Measurements from ENCODE around the gene PAX3. TPM values are rescaled to one million over a fixed set of nuclear protein-coding genes. Genes with fewer than 3 reads are reported as not detected.

The PAX3 gene
- total and polyA plus RNA-seq, 8 donors = not detected

- WGBS, 5 donors = 0 to 1% (median 1%) methylated on average over 13 to 102 of the region's 104 CpGs
- no peak overlapping the region for H3K27ac ChIP-seq
- peak in 1 of 2 donors; percentile 77 for DNase-seq
- no peaks in the 10 kb centered on the region for H3K9me3 ChIP-seq
- peak overlapping the region; percentile 46 to 58 (median 56) for H3K4me3 ChIP-seq
- intact Hi-C loops (cut with DNase I; ENCODE audit: low total_unique reads) = loop anchor here (10.0 kb wide), 2 partner anchors 246 to 296 kb away; no protein-coding TSS in a partner anchor
- peaks cover 0 to 93% (median 31%) of the 10 kb centered on the region in 3 donors for H3K27me3 ChIP-seq
- peaks cover 20 to 30% (median 25%) of the 10 kb centered on the region in 4 donors for H3K4me1 ChIP-seq
- no peaks in the 10 kb centered on the region for H3K36me3 ChIP-seq
- TF ChIP-seq CTCF (IDR thresholded peaks at IDR 0.05) (peak in 2 of 7 experiments; percentile 7 to 8), POLR2AphosphoS5 (IDR thresholded peaks at IDR 0.05) (no peak)
Observed at GRCh38 chr2:222318712-222319585, 20.2 kb upstream of the PAX3 start.

- H3K27me3 ChIP-seq = peaks cover 6 to 96% (median 35%) of the 10 kb centered on the region in 3 donors
- peak overlapping the region in 1 of 5 donors; percentile 27 for H3K27ac ChIP-seq
Observed at GRCh38 chr2:222318026-222318711, 19.4 kb upstream of the PAX3 start.

GRCh38 chr2:222315443-222316121, 16.8 kb upstream of the PAX3 start:
- no peak for DNase-seq
- Histone ChIP-seq H3K36me3 (no peaks in the 10 kb centered on the region), H3K27me3 (peaks cover 23 to 96% (median 58%) of the 10 kb centered on the region in 3 donors), H3K27ac (no peak overlapping the region), H3K4me1 (peaks cover 20 to 45% (median 35%) of the 10 kb centered on the region in 4 donors), H3K4me3 (no peak overlapping the region), H3K9me3 (peaks cover 0 to 12% (median 2%) of the 10 kb centered on the region in 4 donors)
- WGBS, 5 donors = 30 to 46% (median 34%) methylated on average over 4 of the region's 4 CpGs
- intact Hi-C loops (cut with DNase I; ENCODE audit: low total_unique reads) = loop anchor here (10.0 kb wide), 2 partner anchors 249 to 299 kb away; no protein-coding TSS in a partner anchor
- TF ChIP-seq POLR2A (IDR thresholded peaks at IDR 0.05) (no peak), CTCF (IDR thresholded peaks at IDR 0.05) (no peak), POLR2AphosphoS5 (IDR thresholded peaks at IDR 0.05) (no peak), EP300 (IDR thresholded peaks at IDR 0.05) (no peak)

More at GRCh38 chr2:222318026-222318711, 19.4 kb upstream of the PAX3 start:
- intact Hi-C loops (cut with DNase I; ENCODE audit: low total_unique reads) = loop anchor here (10.0 kb wide), 2 partner anchors 247 to 297 kb away; no protein-coding TSS in a partner anchor
- DNase-seq = peak; percentile 72 to 88
- Histone ChIP-seq H3K36me3 (no peaks in the 10 kb centered on the region), H3K9me3 (no peaks in the 10 kb centered on the region), H3K4me1 (peaks cover 20 to 30% (median 25%) of the 10 kb centered on the region in 4 donors), H3K4me3 (peak overlapping the region; percentile 42 to 58 (median 52))
- TF ChIP-seq CTCF (IDR thresholded peaks at IDR 0.05) (peak in 5 of 7 experiments; percentile 5 to 36 (median 26)), POLR2A (IDR thresholded peaks at IDR 0.05) (no peak)
- WGBS, 5 donors = 0 to 1% (median 0%) methylated on average over 34 to 41 of the region's 41 CpGs

- no peak overlapping the region for H3K27ac ChIP-seq
- no peak for DNase-seq
- no peak overlapping the region for H3K4me3 ChIP-seq
- intact Hi-C loops (cut with DNase I; ENCODE audit: low total_unique reads) = loop anchor here (10.0 kb wide), 2 partner anchors 251 to 301 kb away; no protein-coding TSS in a partner anchor
- H3K36me3 ChIP-seq = no peaks in the 10 kb centered on the region
- peaks cover 23 to 99% (median 67%) of the 10 kb centered on the region in 3 donors for H3K27me3 ChIP-seq
- peaks cover 8 to 32% (median 22%) of the 10 kb centered on the region in 4 donors for H3K4me1 ChIP-seq
- peaks cover 0 to 12% (median 2%) of the 10 kb centered on the region in 4 donors for H3K9me3 ChIP-seq
- TF ChIP-seq EP300 (IDR thresholded peaks at IDR 0.05) (no peak), POLR2AphosphoS5 (IDR thresholded peaks at IDR 0.05) (no peak), CTCF (IDR thresholded peaks at IDR 0.05) (no peak), POLR2A (IDR thresholded peaks at IDR 0.05) (no peak)
Observed at GRCh38 chr2:222313816-222314215, 15.0 kb upstream of the PAX3 start.

All from stomach (tissue), 9 donors.